GM21529 (cell line): ENCODE data around the gene CBLL1.

Source experiments
- ATAC-seq: cut with Tn5 transposase; IDR thresholded peaks from one replicate; pipeline ENCODE4 v1.9.1; 2021; ENCODE audit not compliant: unreplicated experiment

Gene CBLL1

DNA sequence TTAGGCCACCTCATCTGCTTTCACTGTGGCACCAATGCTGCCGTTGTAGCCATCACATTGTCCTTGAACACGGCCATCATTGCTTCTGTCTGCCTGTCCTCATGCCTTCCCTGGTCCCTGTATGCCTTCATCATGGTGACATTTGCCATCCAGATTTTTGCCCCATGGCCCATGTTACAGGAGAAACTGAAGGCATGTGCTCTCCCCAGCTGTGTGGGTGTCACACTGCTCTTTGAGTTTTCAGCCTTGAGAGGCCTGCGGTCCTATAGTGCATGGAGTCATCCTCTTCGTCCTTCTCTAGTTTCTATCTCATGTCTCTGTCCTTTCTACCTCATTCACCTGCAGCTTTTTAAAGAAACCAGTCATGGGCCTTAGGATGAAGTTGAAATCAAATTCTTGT, 65.2 kb downstream of the CBLL1 start:
- no peak for ATAC-seq

- ATAC-seq: no peak
Measured at GRCh38 chr7:107810626-107811025, 66.7 kb downstream of the CBLL1 start.
